HG03025 (cell line): ENCODE measurements around the gene SWAP70.
"Not testable (repeated sequence)": the region's sequence is repeated elsewhere in the genome, so short reads cannot be mapped to it uniquely, and the experiment has no call there.

Experiments
- ATAC-seq: cut with Tn5 transposase; IDR thresholded peaks from one replicate; pipeline ENCODE4 v1.9.1; 2021; ENCODE audit warnings: mild to moderate bottlenecking, moderate library complexity; ENCODE audit not compliant: unreplicated experiment, low FRiP score

SWAP70 gene

GRCh38 chr11:9717040-9717357, 53.1 kb downstream of the SWAP70 start:
- ATAC-seq = no peak

GRCh38 chr11:9717719-9718118, 53.8 kb downstream of the SWAP70 start:
- no peak for ATAC-seq

GRCh38 chr11:9718147-9718546, 54.3 kb downstream of the SWAP70 start:
- ATAC-seq = no peak

- ATAC-seq = no peak
Measured at GRCh38 chr11:9719566-9720289, 55.9 kb downstream of the SWAP70 start.

GRCh38 chr11:9720290-9720630, 56.4 kb downstream of the SWAP70 start:
- no peak for ATAC-seq

- no peak for ATAC-seq
Measured at GRCh38 chr11:9722023-9722422, 58.1 kb downstream of the SWAP70 start.

- no peak for ATAC-seq
Measured at GRCh38 chr11:9722893-9723292, 59.0 kb downstream of the SWAP70 start.

- ATAC-seq = no peak
Measured at GRCh38 chr11:9726321-9727022, 62.6 kb downstream of the SWAP70 start.

- ATAC-seq = no peak
Measured at GRCh38 chr11:9728058-9728457, 64.2 kb downstream of the SWAP70 start.

GRCh38 chr11:9731256-9731655, 67.4 kb downstream of the SWAP70 start:
- no peak for ATAC-seq

GRCh38 chr11:9732453-9732852, 68.6 kb downstream of the SWAP70 start:
- ATAC-seq = no peak

GRCh38 chr11:9733212-9733611, 69.3 kb downstream of the SWAP70 start:
- ATAC-seq = no peak

GRCh38 chr11:9735236-9735635, 71.4 kb downstream of the SWAP70 start:
- ATAC-seq = no peak

- ATAC-seq = no peak
Measured at GRCh38 chr11:9735919-9736318, 72.0 kb downstream of the SWAP70 start.

GRCh38 chr11:9736365-9736764, 72.5 kb downstream of the SWAP70 start:
- ATAC-seq = no peak

GRCh38 chr11:9738116-9738515, 74.2 kb downstream of the SWAP70 start:
- ATAC-seq = no peak

- no peak for ATAC-seq
Measured at GRCh38 chr11:9738707-9739106, 74.8 kb downstream of the SWAP70 start.

GRCh38 chr11:9739123-9739900, 75.4 kb downstream of the SWAP70 start:
- ATAC-seq = no peak

- no peak for ATAC-seq
Measured at GRCh38 chr11:9740202-9740883, 76.5 kb downstream of the SWAP70 start.

GRCh38 chr11:9741260-9741659, 77.4 kb downstream of the SWAP70 start:
- ATAC-seq = no peak

GRCh38 chr11:9743512-9743911, 79.6 kb downstream of the SWAP70 start:
- not testable (repeated sequence) for ATAC-seq
